ENCODE data around the gene RASA4B.

GRCh38 chr7:102467581-102468477 is 49.7 kb downstream of the RASA4B start:
- TF ChIP-seq POLR2A (IDR thresholded peaks at IDR 0.05; ENCODE audit: borderline replicate concordance, extremely low read depth, insufficient read depth, insufficient read length) = no peak
- TF ChIP-seq CTCF (IDR thresholded peaks at IDR 0.05 in 2 of 3, conservative IDR thresholded peaks at IDR 0.05 in 1 of 3; ENCODE audit: borderline replicate concordance in 1 of 3, insufficient read depth in 1 of 3, low read depth in 2 of 3, low read length in 2 of 3) = no peak
- TF ChIP-seq, protein P1, sequence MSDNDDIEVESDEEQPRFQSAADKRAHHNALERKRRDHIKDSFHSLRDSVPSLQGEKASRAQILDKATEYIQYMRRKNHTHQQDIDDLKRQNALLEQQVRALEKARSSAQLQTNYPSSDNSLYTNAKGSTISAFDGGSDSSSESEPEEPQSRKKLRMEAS (IDR thresholded peaks at IDR 0.05) = no peak
